ENCODE results near the gene NDUFB4.

NDUFB4 gene

DNA sequence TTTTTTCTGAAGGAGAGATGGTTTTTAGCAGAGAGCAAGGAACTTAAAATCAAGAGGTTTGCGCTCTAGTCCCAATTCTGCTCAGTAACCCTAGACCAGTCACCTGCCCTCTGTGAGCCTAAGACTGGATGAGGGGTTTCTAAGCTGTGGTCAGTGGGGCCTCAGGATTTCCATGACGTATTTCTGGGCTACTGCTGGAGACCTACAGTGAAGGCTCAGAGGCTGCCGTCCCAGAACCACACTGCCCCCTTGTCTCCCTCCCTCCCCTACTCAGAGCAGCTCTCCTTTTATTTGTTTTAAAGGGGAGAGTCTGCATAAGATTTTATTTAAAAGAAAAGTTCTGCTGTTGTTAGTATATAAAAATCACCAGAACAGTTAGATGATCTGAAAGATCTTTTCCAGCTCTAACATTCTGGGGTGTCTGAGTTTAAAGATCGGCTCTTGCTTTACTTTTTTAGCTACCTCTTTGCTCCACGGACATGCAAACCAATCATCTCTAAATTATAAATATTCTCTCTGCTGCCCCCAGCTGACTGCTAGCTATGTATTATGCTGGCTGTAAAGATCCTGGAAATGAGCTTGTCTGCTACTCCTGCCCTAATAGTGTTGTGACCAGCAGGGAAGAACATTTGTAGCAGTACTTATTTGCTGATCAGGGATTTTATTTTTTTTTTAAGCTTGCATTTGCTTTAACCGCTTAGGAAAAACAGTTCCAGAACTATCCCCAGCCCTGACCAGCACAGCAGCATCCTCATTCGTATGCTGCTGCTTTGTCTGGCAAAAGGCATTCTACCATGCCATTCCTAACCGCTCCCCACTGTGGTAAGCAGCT, 28.6 kb upstream of the NDUFB4 start:
- H3K27ac ChIP-seq (ENCODE audit: low read length), result no peak overlapping the region

DNA sequence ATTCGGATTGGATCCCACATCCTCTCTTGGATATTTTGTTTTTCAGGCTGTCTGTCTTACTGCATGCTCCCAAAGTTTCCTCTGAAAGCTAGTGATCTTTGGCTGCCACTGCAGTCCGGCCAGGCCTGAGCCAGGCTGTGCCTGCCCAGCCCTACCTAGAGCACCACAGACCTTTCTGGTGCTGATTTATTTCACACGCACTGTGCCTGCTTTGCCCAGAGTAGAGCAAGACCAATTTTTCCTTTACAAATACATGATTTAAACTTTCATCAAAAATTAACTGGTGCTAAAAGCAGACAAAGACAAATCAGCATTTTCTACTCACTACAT, 28.0 kb upstream of the NDUFB4 start:
- Histone ChIP-seq H3K9ac (ENCODE audit: low read length) (no peak overlapping the region), H3K4me2 (ENCODE audit: low read depth, low read length) (no peak overlapping the region), H3K79me2 (ENCODE audit: low read length) (no peaks in the 10 kb centered on the region), H3K9me2 (replicated peaks; ENCODE audit: insufficient read depth, low read length) (no peaks in the 10 kb centered on the region), H2AFZ (ENCODE audit: low read length) (no peak overlapping the region), H3K4me3 (ENCODE audit: low read length) (no peak overlapping the region), H3F3A (ENCODE audit: insufficient read depth, low read length) (no peaks in the 10 kb centered on the region), H3K4me1 (ENCODE audit: low read length) (no peaks in the 10 kb centered on the region), H3K27ac (ENCODE audit: low read length) (no peak overlapping the region), H4K20me1 (ENCODE audit: insufficient read depth, low read length) (no peaks in the 10 kb centered on the region), H3K27me3 (replicated peaks; ENCODE audit: insufficient read depth, low read length) (no peaks in the 10 kb centered on the region), H3K36me3 (replicated peaks; ENCODE audit: insufficient read depth, low read length) (no peaks in the 10 kb centered on the region), H3K9me3 (replicated peaks; ENCODE audit: insufficient read depth, low read length) (no peaks in the 10 kb centered on the region)
- no peak for TF ChIP-seq EZH2 (optimal IDR thresholded peaks at IDR 0.05; ENCODE audit: low read depth, low read length)
- no peak for TF ChIP-seq EZH2phosphoT487 (IDR thresholded peaks at IDR 0.05; ENCODE audit: low read length)
- TF ChIP-seq, protein P1, sequence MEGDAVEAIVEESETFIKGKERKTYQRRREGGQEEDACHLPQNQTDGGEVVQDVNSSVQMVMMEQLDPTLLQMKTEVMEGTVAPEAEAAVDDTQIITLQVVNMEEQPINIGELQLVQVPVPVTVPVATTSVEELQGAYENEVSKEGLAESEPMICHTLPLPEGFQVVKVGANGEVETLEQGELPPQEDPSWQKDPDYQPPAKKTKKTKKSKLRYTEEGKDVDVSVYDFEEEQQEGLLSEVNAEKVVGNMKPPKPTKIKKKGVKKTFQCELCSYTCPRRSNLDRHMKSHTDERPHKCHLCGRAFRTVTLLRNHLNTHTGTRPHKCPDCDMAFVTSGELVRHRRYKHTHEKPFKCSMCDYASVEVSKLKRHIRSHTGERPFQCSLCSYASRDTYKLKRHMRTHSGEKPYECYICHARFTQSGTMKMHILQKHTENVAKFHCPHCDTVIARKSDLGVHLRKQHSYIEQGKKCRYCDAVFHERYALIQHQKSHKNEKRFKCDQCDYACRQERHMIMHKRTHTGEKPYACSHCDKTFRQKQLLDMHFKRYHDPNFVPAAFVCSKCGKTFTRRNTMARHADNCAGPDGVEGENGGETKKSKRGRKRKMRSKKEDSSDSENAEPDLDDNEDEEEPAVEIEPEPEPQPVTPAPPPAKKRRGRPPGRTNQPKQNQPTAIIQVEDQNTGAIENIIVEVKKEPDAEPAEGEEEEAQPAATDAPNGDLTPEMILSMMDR (IDR thresholded peaks at IDR 0.05; ENCODE audit: low read length), result no peak
- DNase-seq, result no peak

More for the DNA sequence above, 28.6 kb upstream of the NDUFB4 start:
- Histone ChIP-seq H3K9me2 (replicated peaks; ENCODE audit: insufficient read depth, low read length) (no peaks in the 10 kb centered on the region), H3K79me2 (ENCODE audit: low read length) (no peaks in the 10 kb centered on the region), H3K4me3 (ENCODE audit: low read length) (no peak overlapping the region), H3F3A (ENCODE audit: insufficient read depth, low read length) (no peaks in the 10 kb centered on the region), H2AFZ (ENCODE audit: low read length) (no peak overlapping the region), H3K4me2 (ENCODE audit: low read depth, low read length) (no peak overlapping the region; the same call in 1 of the 2 replicates), H3K9ac (ENCODE audit: low read length) (no peak overlapping the region), H3K9me3 (replicated peaks; ENCODE audit: insufficient read depth, low read length) (no peaks in the 10 kb centered on the region), H3K36me3 (replicated peaks; ENCODE audit: insufficient read depth, low read length) (no peaks in the 10 kb centered on the region), H3K27me3 (replicated peaks; ENCODE audit: insufficient read depth, low read length) (no peaks in the 10 kb centered on the region), H3K4me1 (ENCODE audit: low read length) (no peaks in the 10 kb centered on the region), H4K20me1 (ENCODE audit: insufficient read depth, low read length) (no peaks in the 10 kb centered on the region)
- DNase-seq, result peak; percentile 50
- no peak for TF ChIP-seq EZH2phosphoT487 (IDR thresholded peaks at IDR 0.05; ENCODE audit: low read length)
- TF ChIP-seq, protein P1 (IDR thresholded peaks at IDR 0.05; ENCODE audit: low read length), result peak; percentile 43

DNA sequence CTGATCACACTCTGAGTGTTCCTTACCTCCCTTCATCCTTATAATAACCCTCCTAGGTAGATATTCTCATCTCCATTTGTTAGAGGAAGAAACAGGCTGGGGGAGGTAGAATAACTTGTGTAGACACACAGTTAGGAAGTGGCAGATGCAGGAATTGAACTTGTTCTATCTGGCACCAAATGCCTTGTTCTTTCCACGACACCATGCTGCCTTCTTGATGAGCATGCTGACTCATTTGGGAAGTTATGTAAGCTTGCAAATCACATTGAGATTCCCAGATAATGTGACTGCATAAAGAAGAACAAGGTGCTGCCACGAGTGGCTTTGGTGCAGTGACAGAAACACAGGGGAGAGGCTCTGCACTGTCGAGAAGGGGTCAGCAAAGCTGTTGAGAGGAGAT, 27.5 kb upstream of the NDUFB4 start:
- H3K4me2 ChIP-seq (ENCODE audit: low read depth, low read length), result no peak overlapping the region

More for the DNA sequence above, 27.5 kb upstream of the NDUFB4 start:
- no peak overlapping the region for H2AFZ ChIP-seq (ENCODE audit: low read length)
- H3K36me3 ChIP-seq (replicated peaks; ENCODE audit: insufficient read depth, low read length), result no peaks in the 10 kb centered on the region
- no peak overlapping the region for H3K9ac ChIP-seq (ENCODE audit: low read length)
- no peaks in the 10 kb centered on the region for H3F3A ChIP-seq (ENCODE audit: insufficient read depth, low read length)
- no peaks in the 10 kb centered on the region for H3K27me3 ChIP-seq (replicated peaks; ENCODE audit: insufficient read depth, low read length)
- H3K4me1 ChIP-seq (ENCODE audit: low read length), result no peaks in the 10 kb centered on the region
- no peak overlapping the region for H3K4me3 ChIP-seq (ENCODE audit: low read length)
- no peaks in the 10 kb centered on the region for H3K9me3 ChIP-seq (replicated peaks; ENCODE audit: insufficient read depth, low read length)
- no peak for DNase-seq
- TF ChIP-seq, protein P1 (IDR thresholded peaks at IDR 0.05; ENCODE audit: low read length), result no peak
- no peak for TF ChIP-seq EZH2phosphoT487 (IDR thresholded peaks at IDR 0.05; ENCODE audit: low read length)
- no peak for TF ChIP-seq EZH2 (optimal IDR thresholded peaks at IDR 0.05; ENCODE audit: low read depth, low read length)
- no peak overlapping the region for H3K27ac ChIP-seq (ENCODE audit: low read length)
- no peaks in the 10 kb centered on the region for H3K9me2 ChIP-seq (replicated peaks; ENCODE audit: insufficient read depth, low read length)
- H3K79me2 ChIP-seq (ENCODE audit: low read length), result no peaks in the 10 kb centered on the region
- H4K20me1 ChIP-seq (ENCODE audit: insufficient read depth, low read length), result no peaks in the 10 kb centered on the region
